IgD-negative memory B cell (primary cell): ENCODE results near the gene PTGES3. TPM values are rescaled to one million over a fixed set of nuclear protein-coding genes. Genes with fewer than 3 reads are reported as not detected.
"Not testable (repeated sequence)": the region's sequence is repeated elsewhere in the genome, so short reads cannot be mapped to it uniquely, and the experiment has no call there.

Source experiments
- H3K27ac Mint-ChIP-seq, 3 donors: one replicate each; pipeline ENCODE4 v1.8.0; 2020 to 2022; ENCODE audit warnings: mild to moderate bottlenecking in 3 of 3, mixed read lengths in 3 of 3, moderate library complexity in 1 of 3
- H3K27me3 Mint-ChIP-seq: one replicate; pipeline ENCODE4 v1.8.0; 2021; ENCODE audit warnings: mixed read lengths
- H3K36me3 Mint-ChIP-seq: one replicate; pipeline ENCODE4 v1.8.0; 2020; ENCODE audit warnings: mild to moderate bottlenecking, mixed read lengths
- H3K4me1 Mint-ChIP-seq, 3 donors: one replicate each; pipeline ENCODE4 v1.8.0; 2020 to 2022; ENCODE audit warnings: mixed read lengths in 3 of 3, mild to moderate bottlenecking in 1 of 3
- H3K4me3 Mint-ChIP-seq, 4 donors: one replicate each; pipeline ENCODE4 v1.8.0; 2020 to 2022; ENCODE audit warnings: mild to moderate bottlenecking in 4 of 4, mixed read lengths in 4 of 4, moderate library complexity in 3 of 4
- H3K9me3 Mint-ChIP-seq, 3 donors: one replicate each; pipeline ENCODE4 v1.8.0; 2020 to 2021; ENCODE audit warnings: mixed read lengths in 3 of 3, mild to moderate bottlenecking in 1 of 3
- polyA plus RNA-seq: library from polyadenylated mRNA; unstranded; fragments of 300-500 nt; fragmentation: Illumina TruSeq; gene quantifications from one replicate; pipeline ENCODE4 v1.2.3, GENCODE V29; 2021

Gene PTGES3
- polyA plus RNA-seq = 246 TPM

DNA sequence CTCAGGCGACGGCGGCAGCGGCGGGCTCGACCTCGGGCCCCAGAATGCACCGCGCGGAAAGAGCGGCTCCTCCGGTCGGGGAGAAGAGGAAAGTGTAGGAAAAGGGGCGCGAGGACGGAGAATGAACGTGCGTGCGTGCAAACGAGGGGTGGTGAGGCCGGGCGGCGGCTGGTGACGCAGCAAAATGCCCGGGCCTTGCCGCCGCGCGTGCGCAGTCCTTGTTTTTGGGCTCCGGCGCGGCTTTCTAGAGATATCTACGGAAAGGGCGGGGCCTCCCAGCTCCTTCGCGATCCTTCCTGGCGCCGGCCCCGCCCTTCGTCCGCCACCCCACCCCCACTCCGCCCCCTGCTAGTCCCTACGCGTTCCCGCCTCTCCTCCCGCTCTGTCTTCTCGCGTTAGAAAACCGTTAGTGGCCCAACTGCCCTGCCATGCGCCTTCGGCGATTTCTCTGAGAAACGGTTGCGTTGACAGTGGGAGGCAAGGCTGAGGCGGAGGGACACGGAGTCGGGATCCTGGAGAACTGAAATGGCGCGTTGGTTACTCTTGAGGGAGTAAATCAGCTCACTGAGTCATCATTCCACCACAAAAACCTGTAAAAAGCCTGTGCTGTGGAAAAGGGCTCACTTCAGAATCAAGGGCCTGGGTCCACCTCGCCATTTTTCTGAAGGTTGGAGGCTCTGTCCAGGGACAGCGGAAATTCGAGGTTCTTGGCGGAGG is at the start of gene PTGES3:
Gene PTGES3 (minus strand): TSS at position 156 of the 717 bp plus-strand sequence. CDS start 285 bp downstream, outside the sequence.
- Mint-ChIP-seq H3K27me3 (no peaks in the 10 kb centered on the region), H3K36me3 (no peaks in the 10 kb centered on the region), H3K27ac (peak within 1 kb of the TSS; percentile 99 to 100 (median 99)), H3K9me3 (no peaks in the 10 kb centered on the region), H3K4me1 (peaks cover 21 to 22% (median 22%) of the 10 kb centered on the region in 3 donors), H3K4me3 (peak within 1 kb of the TSS; percentile 97 to 99 (median 99))

DNA sequence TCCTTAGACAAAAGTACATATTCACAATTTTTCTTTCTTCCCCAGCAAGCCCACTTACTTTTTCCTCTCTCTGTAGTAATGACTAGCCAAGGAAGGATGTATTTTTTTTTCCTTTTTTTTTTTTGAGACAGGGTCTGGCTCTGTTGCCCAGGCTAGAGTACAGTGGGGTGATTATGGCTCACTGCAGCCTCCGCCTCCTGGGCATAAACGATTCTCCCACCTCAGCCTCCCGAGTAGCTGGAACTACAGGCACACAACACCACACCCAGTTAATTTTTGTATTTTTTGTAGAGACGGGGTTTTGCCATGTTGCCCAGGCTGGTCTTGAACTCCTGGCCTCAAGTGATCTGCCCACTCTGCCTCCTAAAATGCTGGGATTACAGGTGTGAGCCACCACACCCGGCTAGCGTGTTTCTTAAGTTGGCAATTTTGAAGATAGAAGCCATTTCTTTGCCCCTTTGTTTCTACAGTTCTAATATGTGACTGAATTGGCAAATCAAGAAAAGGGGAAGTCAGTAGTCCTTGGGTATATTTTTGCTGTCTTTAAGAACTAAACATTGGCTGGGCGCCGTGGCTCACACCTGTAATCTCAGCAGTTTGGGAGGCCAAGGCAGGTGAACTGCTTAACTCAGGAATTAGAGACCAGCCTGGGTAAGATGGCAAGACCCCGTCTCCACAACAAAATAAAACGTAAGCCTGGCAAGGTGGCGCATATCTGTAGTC is 40.2 kb upstream of the PTGES3 start:
- H3K27ac Mint-ChIP-seq = no peak overlapping the region

DNA sequence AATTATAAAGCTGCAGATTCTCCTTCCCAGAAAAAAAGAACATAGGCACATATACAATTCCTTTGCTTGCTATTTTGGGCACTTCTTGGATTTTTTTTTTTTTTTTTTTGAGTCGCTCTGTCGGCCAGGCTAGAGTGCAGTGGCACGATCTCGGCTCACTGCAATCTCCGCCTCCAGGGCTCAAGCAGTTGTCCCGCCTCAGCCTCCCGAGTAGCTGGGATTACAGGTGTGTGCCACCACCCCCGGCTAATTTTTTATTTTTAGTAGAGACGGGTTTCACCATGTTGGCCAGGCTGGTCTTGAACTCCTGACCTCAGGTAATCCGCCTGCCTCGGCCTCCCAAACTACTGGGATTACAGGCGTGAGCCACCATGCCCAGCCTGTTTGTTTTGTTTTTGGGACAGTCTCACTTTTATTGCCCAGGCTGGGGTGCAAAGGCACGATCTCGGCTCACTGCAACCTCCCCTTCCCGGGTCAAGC is 38.2 kb upstream of the PTGES3 start:
- H3K4me1 Mint-ChIP-seq = peaks cover 27 to 38% (median 28%) of the 10 kb centered on the region in 3 donors

More for the DNA sequence above, 40.2 kb upstream of the PTGES3 start:
- Mint-ChIP-seq H3K9me3 (no peaks in the 10 kb centered on the region), H3K36me3 (peaks cover 8% of the 10 kb centered on the region), H3K27me3 (no peaks in the 10 kb centered on the region), H3K4me1 (peaks cover 11 to 18% (median 16%) of the 10 kb centered on the region in 3 donors), H3K4me3 (peak overlapping the region in 2 of 4 donors; percentile 17 to 45)

DNA sequence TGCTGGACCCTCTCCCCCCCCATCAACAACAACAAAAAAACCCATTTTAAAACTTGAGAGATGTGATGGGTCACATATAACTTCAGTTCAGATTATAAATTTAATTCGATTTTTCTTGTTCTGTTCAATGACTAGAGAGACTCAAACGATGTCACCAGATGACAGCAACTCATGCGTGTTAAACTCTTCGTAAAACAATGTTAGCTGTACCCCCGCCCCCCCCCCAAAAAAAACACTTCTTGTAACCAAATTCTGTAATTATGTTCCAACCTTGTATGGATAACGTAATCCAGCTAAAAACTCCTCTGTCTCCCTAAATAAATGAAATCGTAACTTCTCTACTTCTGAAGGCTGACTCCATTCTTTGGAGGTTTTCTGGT is 37.6 kb upstream of the PTGES3 start:
- Mint-ChIP-seq H3K4me1 (peaks cover 32 to 43% (median 32%) of the 10 kb centered on the region in 3 donors), H3K27me3 (no peaks in the 10 kb centered on the region), H3K27ac (peak overlapping the region; percentile 79 to 98 (median 98)), H3K9me3 (no peaks in the 10 kb centered on the region), H3K4me3 (peak overlapping the region; percentile 87 to 99 (median 97)), H3K36me3 (peaks cover 2% of the 10 kb centered on the region)

More for the DNA sequence above, 38.2 kb upstream of the PTGES3 start:
- H3K36me3 Mint-ChIP-seq, H3K27me3 Mint-ChIP-seq, H3K9me3 Mint-ChIP-seq: not testable (repeated sequence)
- Mint-ChIP-seq H3K4me3 (peak overlapping the region; percentile 87 to 99 (median 97)), H3K27ac (peak overlapping the region; percentile 79 to 98 (median 98))

- Mint-ChIP-seq H3K4me1 (peaks cover 37 to 49% (median 38%) of the 10 kb centered on the region in 3 donors), H3K36me3 (peaks cover 2% of the 10 kb centered on the region), H3K27me3 (no peaks in the 10 kb centered on the region), H3K4me3 (peak within 1 kb of the TSS; percentile 87 to 99 (median 97)), H3K9me3 (no peaks in the 10 kb centered on the region), H3K27ac (peak within 1 kb of the TSS; percentile 79 to 98 (median 98))
Measured at GRCh38 chr12:56724972-56725722, 37.1 kb upstream of the PTGES3 start, which contains the start of gene NACA. Gene NACA, minus strand, starts transcription at chr12:56725299. Its CDS starts 778 bp downstream, at chr12:56724521.

- H3K36me3 Mint-ChIP-seq = peaks cover 5% of the 10 kb centered on the region
- H3K27me3 Mint-ChIP-seq = no peaks in the 10 kb centered on the region
- H3K9me3 Mint-ChIP-seq = no peaks in the 10 kb centered on the region
- H3K4me3 Mint-ChIP-seq = peak overlapping the region; percentile 87 to 99 (median 97)
- H3K27ac Mint-ChIP-seq = peak overlapping the region; percentile 79 to 98 (median 98)
- peaks cover 42 to 54% (median 43%) of the 10 kb centered on the region in 3 donors for H3K4me1 Mint-ChIP-seq
Measured at GRCh38 chr12:56724701-56724971, 36.6 kb upstream of the PTGES3 start.

- Mint-ChIP-seq H3K36me3 (peaks cover 6% of the 10 kb centered on the region), H3K4me3 (peak overlapping the region; percentile 87 to 99 (median 97)), H3K27ac (peak overlapping the region; percentile 79 to 98 (median 98)), H3K9me3 (no peaks in the 10 kb centered on the region), H3K27me3 (no peaks in the 10 kb centered on the region), H3K4me1 (peaks cover 48 to 59% (median 48%) of the 10 kb centered on the region in 3 donors)
Measured at GRCh38 chr12:56723889-56724700, 36.0 kb upstream of the PTGES3 start.

DNA sequence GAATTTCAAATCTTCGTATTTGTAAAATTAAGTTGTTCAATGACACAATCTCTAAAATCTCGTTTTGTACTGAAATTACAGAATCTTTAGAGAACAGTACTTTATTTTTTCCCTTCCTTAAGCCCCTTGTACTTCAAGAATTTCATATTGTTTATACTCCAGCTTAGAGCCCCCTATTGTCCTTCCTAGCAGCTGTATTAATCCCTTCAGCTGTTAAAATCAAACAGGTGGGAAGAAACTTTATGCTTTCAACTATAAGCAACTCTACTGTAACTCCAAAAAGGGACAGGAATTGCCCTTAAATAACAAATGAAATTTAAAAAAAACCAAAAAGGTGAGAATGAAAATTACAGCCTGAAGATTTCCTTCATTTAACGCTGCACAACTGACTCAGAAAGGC is 35.3 kb upstream of the PTGES3 start:
- H3K36me3 Mint-ChIP-seq = peaks cover 6% of the 10 kb centered on the region
- no peaks in the 10 kb centered on the region for H3K9me3 Mint-ChIP-seq
- H3K27ac Mint-ChIP-seq = peak overlapping the region; percentile 63 to 98 (median 79)
- peaks cover 53 to 65% (median 54%) of the 10 kb centered on the region in 3 donors for H3K4me1 Mint-ChIP-seq
- peak overlapping the region; percentile 87 to 99 (median 97) for H3K4me3 Mint-ChIP-seq
- H3K27me3 Mint-ChIP-seq = no peaks in the 10 kb centered on the region

DNA sequence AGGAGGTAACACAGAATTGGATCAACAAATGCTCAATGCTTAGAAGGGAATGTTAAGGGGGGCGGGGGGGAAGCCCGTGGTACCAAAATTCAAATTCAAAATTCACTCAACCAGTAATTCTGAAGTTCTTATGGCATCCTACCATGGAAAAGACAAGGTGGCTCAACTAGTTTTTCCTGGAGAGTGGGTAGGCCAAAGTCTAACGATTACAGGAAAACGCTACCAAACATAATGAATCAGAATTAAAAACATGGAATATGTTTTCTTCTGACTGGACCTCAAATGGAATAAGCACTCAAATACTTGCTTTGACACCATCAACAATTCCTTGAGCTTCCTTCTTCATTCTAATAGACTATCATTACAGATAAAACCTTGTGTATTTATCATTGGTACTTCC is 34.7 kb upstream of the PTGES3 start:
- H3K27me3 Mint-ChIP-seq = no peaks in the 10 kb centered on the region
- H3K36me3 Mint-ChIP-seq = peaks cover 6% of the 10 kb centered on the region
- H3K4me1 Mint-ChIP-seq = peaks cover 53 to 65% (median 54%) of the 10 kb centered on the region in 3 donors
- no peaks in the 10 kb centered on the region for H3K9me3 Mint-ChIP-seq
- H3K27ac Mint-ChIP-seq = peak overlapping the region in 2 of 3 donors; percentile 24 to 79
- H3K4me3 Mint-ChIP-seq = peak overlapping the region; percentile 34 to 98 (median 68)

DNA sequence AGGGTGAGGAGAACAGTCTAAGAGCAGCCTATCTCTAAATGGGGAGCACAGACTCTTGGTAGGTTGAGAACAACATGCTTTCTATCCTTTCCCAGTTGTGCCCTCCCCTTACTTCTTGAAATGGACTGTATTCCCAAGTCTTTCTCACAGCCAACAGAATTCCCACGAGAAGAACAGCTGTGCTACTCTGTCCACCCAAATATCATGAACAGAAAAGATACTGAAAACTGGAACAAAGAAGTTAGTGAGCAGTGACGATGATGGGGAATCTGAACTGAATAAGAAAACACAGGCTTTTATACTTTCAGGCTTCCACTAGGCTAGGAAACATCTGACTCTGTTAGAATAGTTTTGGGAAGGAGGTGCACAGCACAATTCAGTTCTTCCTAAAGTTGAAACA is 33.6 kb upstream of the PTGES3 start:
- H3K27ac Mint-ChIP-seq = peak overlapping the region in 2 of 3 donors; percentile 79 to 87
- H3K27me3 Mint-ChIP-seq = no peaks in the 10 kb centered on the region
- H3K9me3 Mint-ChIP-seq = no peaks in the 10 kb centered on the region
- peak overlapping the region in 3 of 4 donors; percentile 59 to 98 (median 87) for H3K4me3 Mint-ChIP-seq
- peaks cover 6% of the 10 kb centered on the region for H3K36me3 Mint-ChIP-seq
- peaks cover 53 to 63% (median 57%) of the 10 kb centered on the region in 3 donors for H3K4me1 Mint-ChIP-seq

GRCh38 chr12:56721216-56721615 is 33.1 kb upstream of the PTGES3 start:
- no peaks in the 10 kb centered on the region for H3K27me3 Mint-ChIP-seq
- H3K36me3 Mint-ChIP-seq = peaks cover 8% of the 10 kb centered on the region

DNA sequence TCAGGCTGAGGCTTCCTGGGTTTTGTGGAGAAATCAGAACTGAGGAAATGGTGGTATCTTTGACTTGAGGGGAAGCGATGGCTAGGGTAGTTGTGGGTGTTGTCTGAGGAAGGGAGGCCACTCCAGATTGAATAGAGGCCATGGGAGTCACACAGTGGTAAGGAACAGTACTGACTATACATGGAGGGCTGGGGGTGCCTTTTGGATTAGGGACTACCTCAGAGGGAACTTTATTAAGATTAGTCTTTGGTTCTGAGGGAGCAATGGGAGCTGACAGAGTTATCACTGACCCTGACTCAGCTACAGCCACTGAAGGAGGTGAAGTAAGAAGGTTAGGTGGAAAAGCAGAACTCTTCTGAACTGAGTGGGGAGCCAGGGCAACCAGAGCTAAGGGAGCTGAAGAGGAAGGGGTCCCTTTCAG is 32.7 kb upstream of the PTGES3 start:
- Mint-ChIP-seq H3K27me3 (no peaks in the 10 kb centered on the region), H3K36me3 (peaks cover 10% of the 10 kb centered on the region), H3K9me3 (no peaks in the 10 kb centered on the region), H3K27ac (peak overlapping the region; percentile 79 to 87 (median 84)), H3K4me1 (peaks cover 55 to 65% (median 61%) of the 10 kb centered on the region in 3 donors), H3K4me3 (peak overlapping the region in 3 of 4 donors; percentile 15 to 80 (median 63))

More at GRCh38 chr12:56721216-56721615, 33.1 kb upstream of the PTGES3 start:
- Mint-ChIP-seq H3K27ac (peak overlapping the region; percentile 79 to 87 (median 84)), H3K9me3 (no peaks in the 10 kb centered on the region), H3K4me1 (peaks cover 54 to 66% (median 62%) of the 10 kb centered on the region in 3 donors), H3K4me3 (peak overlapping the region in 3 of 4 donors; percentile 15 to 80 (median 63))

GRCh38 chr12:56719056-56719455 is 31.0 kb upstream of the PTGES3 start:
- H3K27ac Mint-ChIP-seq = peak overlapping the region; percentile 50 to 91 (median 79)
- H3K9me3 Mint-ChIP-seq = no peaks in the 10 kb centered on the region
- peak overlapping the region in 3 of 4 donors; percentile 44 to 76 (median 63) for H3K4me3 Mint-ChIP-seq
- no peaks in the 10 kb centered on the region for H3K27me3 Mint-ChIP-seq
- H3K36me3 Mint-ChIP-seq = peaks cover 10% of the 10 kb centered on the region
- peaks cover 54 to 61% (median 57%) of the 10 kb centered on the region in 3 donors for H3K4me1 Mint-ChIP-seq
